ENCODE results near the gene ELL. TPM values are rescaled to one million over a fixed set of nuclear protein-coding genes. Genes with fewer than 3 reads are reported as not detected.

The ELL gene
- total and polyA plus RNA-seq, 7 donors = 6.2 to 20.2 (median 11.5) TPM

DNA sequence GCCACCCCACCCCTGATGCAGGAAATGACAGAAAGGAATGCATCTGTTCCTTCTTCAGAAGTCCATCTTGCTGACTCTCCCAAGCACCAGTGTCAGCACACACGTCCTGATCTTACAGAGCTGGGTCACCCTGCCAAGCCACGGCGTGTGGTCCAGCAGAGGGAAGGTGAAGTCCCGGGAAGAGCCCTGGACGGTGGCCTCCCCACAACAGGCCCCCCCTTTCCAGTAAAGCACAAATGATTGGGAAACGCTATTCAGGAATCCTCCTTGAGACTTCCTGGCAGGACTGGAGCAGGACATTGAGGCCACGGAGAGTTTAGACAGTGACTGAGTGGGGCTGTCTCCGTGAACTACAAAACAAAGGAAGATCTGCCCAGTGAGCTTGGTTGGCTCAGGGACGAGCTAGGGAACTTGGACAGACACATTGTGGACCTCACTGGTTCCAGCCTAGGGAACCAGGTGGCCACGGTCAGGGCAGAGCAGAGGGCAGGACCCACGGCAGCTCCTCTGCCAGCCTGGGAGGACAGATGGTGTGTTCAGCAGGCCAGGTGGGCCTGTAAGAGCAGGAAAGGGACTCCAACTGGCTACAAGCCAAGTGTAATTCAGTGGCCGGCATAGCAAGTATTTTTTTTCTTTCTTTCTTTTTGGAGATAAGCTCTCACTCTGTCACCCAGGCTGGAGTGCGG lies 41.7 kb downstream of the ELL start:
- peaks cover 0 to 62% (median 53%) of the 10 kb centered on the region in 4 donors for H3K4me1 ChIP-seq
- no peaks in the 10 kb centered on the region for H3K36me3 ChIP-seq
- no peak overlapping the region for H3K4me3 ChIP-seq
- no peaks in the 10 kb centered on the region for H3K9me3 ChIP-seq
- peak; percentile 97 for DNase-seq
- intact Hi-C loops (cut with DNase I) = loop anchor here (2.0 kb wide), 1 partner anchor 39 kb away; no protein-coding TSS in a partner anchor
- WGBS, 2 donors = 54 to 55% methylated on average over 13 of the region's 13 CpGs
- no peak for TF ChIP-seq POLR2A (IDR thresholded peaks at IDR 0.05)
- TF ChIP-seq EP300 (IDR thresholded peaks at IDR 0.05) = peak; percentile 63 to 94 (median 85)
- peak; percentile 69 to 94 (median 82) for TF ChIP-seq POLR2AphosphoS5 (IDR thresholded peaks at IDR 0.05)
- TF ChIP-seq, protein P1, sequence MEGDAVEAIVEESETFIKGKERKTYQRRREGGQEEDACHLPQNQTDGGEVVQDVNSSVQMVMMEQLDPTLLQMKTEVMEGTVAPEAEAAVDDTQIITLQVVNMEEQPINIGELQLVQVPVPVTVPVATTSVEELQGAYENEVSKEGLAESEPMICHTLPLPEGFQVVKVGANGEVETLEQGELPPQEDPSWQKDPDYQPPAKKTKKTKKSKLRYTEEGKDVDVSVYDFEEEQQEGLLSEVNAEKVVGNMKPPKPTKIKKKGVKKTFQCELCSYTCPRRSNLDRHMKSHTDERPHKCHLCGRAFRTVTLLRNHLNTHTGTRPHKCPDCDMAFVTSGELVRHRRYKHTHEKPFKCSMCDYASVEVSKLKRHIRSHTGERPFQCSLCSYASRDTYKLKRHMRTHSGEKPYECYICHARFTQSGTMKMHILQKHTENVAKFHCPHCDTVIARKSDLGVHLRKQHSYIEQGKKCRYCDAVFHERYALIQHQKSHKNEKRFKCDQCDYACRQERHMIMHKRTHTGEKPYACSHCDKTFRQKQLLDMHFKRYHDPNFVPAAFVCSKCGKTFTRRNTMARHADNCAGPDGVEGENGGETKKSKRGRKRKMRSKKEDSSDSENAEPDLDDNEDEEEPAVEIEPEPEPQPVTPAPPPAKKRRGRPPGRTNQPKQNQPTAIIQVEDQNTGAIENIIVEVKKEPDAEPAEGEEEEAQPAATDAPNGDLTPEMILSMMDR (IDR thresholded peaks at IDR 0.05) = no peak
- no peaks in the 10 kb centered on the region for H3K27me3 ChIP-seq
- H3K27ac ChIP-seq = peak overlapping the region; percentile 78 to 87 (median 83)

DNA sequence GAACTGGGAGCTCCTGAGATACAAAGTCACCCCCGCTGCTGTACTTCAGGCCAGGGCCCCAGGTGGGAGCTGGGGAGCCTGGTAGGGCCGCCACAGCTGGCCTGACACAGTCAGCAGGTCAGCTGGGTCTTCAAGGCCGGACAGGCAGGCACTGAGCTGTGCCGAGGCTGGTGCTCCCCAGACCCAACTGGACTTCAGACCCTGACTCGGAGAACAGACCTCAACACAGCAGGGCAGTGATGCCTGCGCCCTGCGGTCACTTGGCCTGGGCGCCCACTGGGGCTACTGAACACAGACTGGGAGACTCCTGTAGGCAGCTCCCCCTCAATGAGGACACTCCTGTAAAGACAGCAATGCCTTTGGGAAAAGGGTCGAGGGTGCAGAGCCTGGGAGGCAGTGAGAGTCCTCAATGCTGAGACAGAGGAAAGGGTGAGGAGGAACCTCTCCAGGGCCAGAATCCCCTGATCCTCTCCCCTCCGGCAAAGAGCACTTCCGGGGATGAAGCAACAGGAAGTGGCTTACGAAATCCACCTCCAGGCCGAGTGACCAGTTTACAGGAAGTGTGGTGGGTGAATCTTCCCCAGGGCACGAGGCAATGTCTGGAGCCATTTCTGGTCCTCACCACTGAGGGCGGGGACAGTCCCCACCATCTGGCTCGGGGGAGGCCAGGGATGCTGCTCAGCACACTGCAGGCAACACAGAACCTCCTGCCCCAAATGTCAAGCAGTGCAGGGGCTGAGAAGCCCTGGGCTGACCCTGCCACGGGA lies 43.1 kb downstream of the ELL start:
- Histone ChIP-seq H3K27me3 (no peaks in the 10 kb centered on the region), H3K36me3 (no peaks in the 10 kb centered on the region), H3K4me1 (peaks cover 0 to 70% (median 61%) of the 10 kb centered on the region in 4 donors), H3K27ac (peak overlapping the region; percentile 78 to 87 (median 83)), H3K4me3 (no peak overlapping the region), H3K9me3 (no peaks in the 10 kb centered on the region)
- WGBS, 2 donors = 64 to 70% methylated on average over 17 of the region's 17 CpGs
- intact Hi-C loops (cut with DNase I) = no loop called here
- peak; percentile 94 for DNase-seq
- TF ChIP-seq EP300 (IDR thresholded peaks at IDR 0.05) (peak in 3 of 4 donors; percentile 63 to 80 (median 78)), POLR2AphosphoS5 (IDR thresholded peaks at IDR 0.05) (peak; percentile 43 to 89 (median 64)), POLR2A (IDR thresholded peaks at IDR 0.05) (no peak)

DNA sequence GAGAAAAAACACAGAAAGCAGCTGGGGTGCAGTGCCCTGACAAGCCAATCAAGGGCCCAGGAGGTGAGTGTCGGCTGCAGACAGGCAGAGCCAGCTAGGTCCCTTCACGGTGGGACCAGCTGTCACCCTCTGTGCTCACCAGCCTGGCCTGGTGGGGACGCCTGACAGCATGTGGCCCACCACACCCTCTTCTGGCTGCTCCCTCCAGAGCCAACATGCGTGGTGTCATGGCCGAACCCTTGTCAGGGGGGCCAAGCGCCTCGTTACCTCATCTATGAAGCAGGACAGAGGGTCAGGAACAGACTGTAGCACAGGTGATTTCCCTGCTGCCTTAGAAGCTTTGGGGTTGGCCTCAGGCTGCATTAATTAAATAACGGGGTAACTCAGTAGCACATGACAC lies 43.9 kb downstream of the ELL start:
- Histone ChIP-seq H3K27ac (peak overlapping the region; percentile 78 to 87 (median 83)), H3K9me3 (no peaks in the 10 kb centered on the region)

DNA sequence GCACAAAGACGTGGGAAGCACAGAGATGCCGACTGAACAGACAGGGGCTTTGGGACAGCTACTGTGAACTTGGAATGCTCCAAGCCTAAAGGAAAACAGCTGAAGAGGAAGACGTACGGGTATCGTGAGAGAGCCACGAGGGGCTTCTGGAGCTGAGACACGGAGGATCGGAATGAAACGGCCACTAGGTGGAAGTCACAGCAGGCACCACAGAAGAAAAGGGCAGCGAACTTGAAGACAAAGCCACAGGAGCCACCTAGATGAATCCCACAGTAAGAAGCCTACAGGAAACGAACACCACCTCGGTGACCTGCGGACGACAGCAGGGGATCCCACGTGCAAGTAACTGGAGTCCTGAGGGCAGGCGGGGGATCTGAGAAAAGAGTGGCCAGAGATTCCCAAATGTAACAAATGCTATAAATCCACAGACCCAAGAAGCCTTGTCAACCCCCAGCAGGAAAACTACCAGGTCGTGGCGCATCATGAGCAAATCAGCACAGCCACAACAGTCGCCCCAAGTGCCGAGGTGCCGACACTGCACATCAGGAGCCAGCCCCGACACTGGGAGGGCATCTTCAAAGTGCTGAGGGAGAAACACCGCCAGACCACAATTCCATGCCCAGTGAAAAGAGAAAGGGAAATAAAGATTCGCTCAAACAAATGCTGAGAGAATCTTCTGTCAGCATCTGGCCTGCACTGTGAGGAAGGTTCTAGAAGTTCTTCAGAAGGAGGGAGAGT lies 44.7 kb downstream of the ELL start:
- Histone ChIP-seq H3K27ac (peak overlapping the region in 3 of 4 donors; percentile 7 to 87 (median 81)), H3K4me1 (peaks cover 0 to 71% (median 65%) of the 10 kb centered on the region in 4 donors), H3K36me3 (peaks cover 0 to 9% (median 1%) of the 10 kb centered on the region in 4 donors), H3K9me3 (no peaks in the 10 kb centered on the region), H3K4me3 (no peak overlapping the region), H3K27me3 (no peaks in the 10 kb centered on the region)
- DNase-seq = no peak
- TF ChIP-seq, protein P1 (IDR thresholded peaks at IDR 0.05) = no peak
- no peak for TF ChIP-seq POLR2A (IDR thresholded peaks at IDR 0.05)
- no peak for TF ChIP-seq POLR2AphosphoS5 (IDR thresholded peaks at IDR 0.05)
- no peak for TF ChIP-seq EP300 (IDR thresholded peaks at IDR 0.05)
- 88% methylated on average over 24 of the region's 24 CpGs for WGBS, 2 donors
- intact Hi-C loops (cut with DNase I) = no loop called here

More for the DNA sequence above, 43.9 kb downstream of the ELL start:
- Histone ChIP-seq H3K4me1 (peaks cover 0 to 70% (median 66%) of the 10 kb centered on the region in 4 donors), H3K36me3 (peaks cover 0 to under 1% (median 0%) of the 10 kb centered on the region in 4 donors), H3K4me3 (no peak overlapping the region), H3K27me3 (no peaks in the 10 kb centered on the region)
- intact Hi-C loops (cut with DNase I) = no loop called here
- WGBS, 2 donors = 73 to 89% methylated on average over 8 of the region's 8 CpGs
- TF ChIP-seq, protein P1 (IDR thresholded peaks at IDR 0.05) = no peak
- TF ChIP-seq EP300 (IDR thresholded peaks at IDR 0.05) (no peak), POLR2A (IDR thresholded peaks at IDR 0.05) (no peak), POLR2AphosphoS5 (IDR thresholded peaks at IDR 0.05) (no peak)
- DNase-seq = no peak

Measured in sigmoid colon (tissue), 7 donors.